ENCODE results near the gene NUP133.
"Not testable (repeated sequence)": the region's sequence is repeated elsewhere in the genome, so short reads cannot be mapped to it uniquely, and the experiment has no call there.

The NUP133 gene

GRCh38 chr1:229531326-229531725 is 23.2 kb upstream of the NUP133 start:
- Mint-ChIP-seq H3K27me3 (no peaks in the 10 kb centered on the region), H3K9me3 (no peaks in the 10 kb centered on the region), H3K36me3 (peaks cover 49 to 63% of the 10 kb centered on the region in 2 donors), H3K27ac (no peak overlapping the region), H3K4me3 (no peak overlapping the region), H3K4me1 (peaks cover 5 to 18% of the 10 kb centered on the region in 2 donors)
- ATAC-seq (replicated peaks) (no peak), DNase-seq (no peak)

- H3K27me3 Mint-ChIP-seq, result no peaks in the 10 kb centered on the region
- no peak overlapping the region for H3K27ac Mint-ChIP-seq
- H3K4me3 Mint-ChIP-seq, result no peak overlapping the region
- peaks cover 48 to 65% of the 10 kb centered on the region in 2 donors for H3K36me3 Mint-ChIP-seq
- peaks cover 6 to 20% of the 10 kb centered on the region in 2 donors for H3K4me1 Mint-ChIP-seq
- no peaks in the 10 kb centered on the region for H3K9me3 Mint-ChIP-seq
- ATAC-seq (replicated peaks), result no peak
- DNase-seq, result no peak
Measured at GRCh38 chr1:229529639-229530038, 21.5 kb upstream of the NUP133 start.

GRCh38 chr1:229526695-229527094 is 18.6 kb upstream of the NUP133 start:
- DNase-seq (no peak), ATAC-seq (replicated peaks) (peak; percentile 53 to 55)
- H3K9me3 Mint-ChIP-seq, result no peaks in the 10 kb centered on the region
- H3K36me3 Mint-ChIP-seq, result peaks cover 50 to 64% of the 10 kb centered on the region in 2 donors
- peak overlapping the region; percentile 75 for H3K27ac Mint-ChIP-seq
- no peaks in the 10 kb centered on the region for H3K27me3 Mint-ChIP-seq
- peaks cover 6 to 20% of the 10 kb centered on the region in 2 donors for H3K4me1 Mint-ChIP-seq
- no peak overlapping the region for H3K4me3 Mint-ChIP-seq

- Mint-ChIP-seq H3K36me3 (peaks cover 39 to 50% of the 10 kb centered on the region in 2 donors), H3K4me3 (no peak overlapping the region), H3K27me3 (no peaks in the 10 kb centered on the region), H3K9me3 (no peaks in the 10 kb centered on the region), H3K4me1 (peaks cover 6 to 19% of the 10 kb centered on the region in 2 donors), H3K27ac (no peak overlapping the region)
- no peak for ATAC-seq (replicated peaks)
- DNase-seq, result no peak
Measured at GRCh38 chr1:229523052-229523451, 14.9 kb upstream of the NUP133 start.

GRCh38 chr1:229514578-229515275 is 6.6 kb upstream of the NUP133 start:
- ATAC-seq (replicated peaks) (peak; percentile 80 to 94), DNase-seq (peak; percentile 31)
- Mint-ChIP-seq H3K36me3 (peaks cover 6 to 8% of the 10 kb centered on the region in 2 donors), H3K4me3 (no peak overlapping the region), H3K27me3 (peaks cover 0 to 4% of the 10 kb centered on the region in 2 donors), H3K9me3 (no peaks in the 10 kb centered on the region), H3K27ac (no peak overlapping the region), H3K4me1 (peaks cover 0 to 3% of the 10 kb centered on the region in 2 donors)

- not testable (repeated sequence) for H3K27me3 Mint-ChIP-seq, DNase-seq
Measured at GRCh38 chr1:229511625-229512024, 3.5 kb upstream of the NUP133 start.

GRCh38 chr1:229511201-229511600 is 3.1 kb upstream of the NUP133 start:
- not testable (repeated sequence) for H3K4me3 Mint-ChIP-seq; DNase-seq; H3K9me3 Mint-ChIP-seq; H3K27me3 Mint-ChIP-seq; H3K27ac Mint-ChIP-seq; ATAC-seq (replicated peaks); H3K36me3 Mint-ChIP-seq
- H3K4me1 Mint-ChIP-seq, result peaks cover 13 to 14% of the 10 kb centered on the region in 2 donors

More at GRCh38 chr1:229511625-229512024, 3.5 kb upstream of the NUP133 start:
- peaks cover 13 to 14% of the 10 kb centered on the region in 2 donors for H3K4me1 Mint-ChIP-seq
- not testable (repeated sequence) for ATAC-seq (replicated peaks); H3K36me3 Mint-ChIP-seq; H3K9me3 Mint-ChIP-seq; H3K4me3 Mint-ChIP-seq; H3K27ac Mint-ChIP-seq

- Mint-ChIP-seq H3K27me3 (peaks cover 0 to 4% of the 10 kb centered on the region in 2 donors), H3K36me3 (peaks cover 2% of the 10 kb centered on the region in 2 donors), H3K4me1 (peaks cover 13 to 14% of the 10 kb centered on the region in 2 donors), H3K9me3 (no peaks in the 10 kb centered on the region), H3K27ac (peak overlapping the region; percentile 98), H3K4me3 (peak overlapping the region; percentile 54 to 93)
- DNase-seq, result no peak
- no peak for ATAC-seq (replicated peaks)
Measured at GRCh38 chr1:229509576-229509975, 1.4 kb upstream of the NUP133 start.

- peak overlapping the region; percentile 98 for H3K27ac Mint-ChIP-seq
- ATAC-seq (replicated peaks), result no peak
- DNase-seq, result no peak
- H3K4me1 Mint-ChIP-seq, result peaks cover 11 to 13% of the 10 kb centered on the region in 2 donors
- peaks cover 2 to 6% of the 10 kb centered on the region in 2 donors for H3K36me3 Mint-ChIP-seq
- H3K9me3 Mint-ChIP-seq, result no peaks in the 10 kb centered on the region
- H3K27me3 Mint-ChIP-seq, result peaks cover 0 to 4% of the 10 kb centered on the region in 2 donors
- peak overlapping the region; percentile 92 to 93 for H3K4me3 Mint-ChIP-seq
Measured at GRCh38 chr1:229508823-229509337, 739 bp upstream of the NUP133 start.

- no peaks in the 10 kb centered on the region for H3K9me3 Mint-ChIP-seq
- H3K4me3 Mint-ChIP-seq, result peak overlapping the region; percentile 92 to 93
- no peak for DNase-seq
- peak; percentile 1 to 3 for ATAC-seq (replicated peaks)
- H3K27me3 Mint-ChIP-seq, result peaks cover 0 to 4% of the 10 kb centered on the region in 2 donors
- peaks cover 6 to 10% of the 10 kb centered on the region in 2 donors for H3K36me3 Mint-ChIP-seq
- H3K4me1 Mint-ChIP-seq, result peaks cover 12 to 13% of the 10 kb centered on the region in 2 donors
- peak overlapping the region; percentile 98 for H3K27ac Mint-ChIP-seq
Measured at GRCh38 chr1:229507502-229507901, 639 bp downstream of the NUP133 start.

- peaks cover 0 to 4% of the 10 kb centered on the region in 2 donors for H3K27me3 Mint-ChIP-seq
- H3K4me1 Mint-ChIP-seq, result peaks cover 12 to 13% of the 10 kb centered on the region in 2 donors
- DNase-seq (no peak), ATAC-seq (replicated peaks) (no peak)
- peak overlapping the region; percentile 4 to 16 for H3K4me3 Mint-ChIP-seq
- H3K27ac Mint-ChIP-seq, result peak overlapping the region; percentile 20
- peaks cover 6 to 10% of the 10 kb centered on the region in 2 donors for H3K36me3 Mint-ChIP-seq
- no peaks in the 10 kb centered on the region for H3K9me3 Mint-ChIP-seq
Measured at GRCh38 chr1:229506633-229507032, 1.5 kb downstream of the NUP133 start.

GRCh38 chr1:229495782-229496181 is 12.4 kb downstream of the NUP133 start:
- Mint-ChIP-seq H3K27ac (no peak overlapping the region), H3K9me3 (no peaks in the 10 kb centered on the region), H3K27me3 (no peaks in the 10 kb centered on the region), H3K36me3 (peaks cover 33 to 47% of the 10 kb centered on the region in 2 donors), H3K4me3 (no peak overlapping the region), H3K4me1 (no peaks in the 10 kb centered on the region)
- ATAC-seq (replicated peaks) (no peak), DNase-seq (no peak)

- peak in 1 of 2 donors; percentile 41 for ATAC-seq (replicated peaks)
- Mint-ChIP-seq H3K27ac (peak overlapping the region; percentile 37), H3K27me3 (no peaks in the 10 kb centered on the region), H3K4me3 (no peak overlapping the region), H3K36me3 (peaks cover 35 to 55% of the 10 kb centered on the region in 2 donors), H3K4me1 (peaks cover 5% of the 10 kb centered on the region in 2 donors), H3K9me3 (no peaks in the 10 kb centered on the region)
- DNase-seq, result no peak
Measured at GRCh38 chr1:229487181-229487580, 21.0 kb downstream of the NUP133 start.

GRCh38 chr1:229485318-229485717 is 22.8 kb downstream of the NUP133 start:
- H3K36me3 Mint-ChIP-seq, result peaks cover 39 to 61% of the 10 kb centered on the region in 2 donors
- no peaks in the 10 kb centered on the region for H3K27me3 Mint-ChIP-seq
- H3K9me3 Mint-ChIP-seq, result no peaks in the 10 kb centered on the region
- H3K4me3 Mint-ChIP-seq, result no peak overlapping the region
- DNase-seq, result no peak
- ATAC-seq (replicated peaks), result no peak
- H3K4me1 Mint-ChIP-seq, result peaks cover 16 to 24% of the 10 kb centered on the region in 2 donors
- peak overlapping the region; percentile 16 for H3K27ac Mint-ChIP-seq

GRCh38 chr1:229482511-229482910 is 25.6 kb downstream of the NUP133 start:
- Mint-ChIP-seq H3K4me3 (no peak overlapping the region), H3K27ac (peak overlapping the region; percentile 95), H3K36me3 (peaks cover 34 to 56% of the 10 kb centered on the region in 2 donors), H3K27me3 (no peaks in the 10 kb centered on the region), H3K9me3 (no peaks in the 10 kb centered on the region), H3K4me1 (peaks cover 34 to 48% of the 10 kb centered on the region in 2 donors)
- DNase-seq (no peak), ATAC-seq (replicated peaks) (no peak)

Measured in stimulated activated naive B cell treated with anti-CD40 and anti-IgM and Interleukin-4, amounts not matched to agents 10 μg/mL and 1 μg/mL and 100 μg/mL, for 72 hours (primary cell).